Renal cortex interstitium (tissue), 15 donors: Measurements from ENCODE around the gene TAAR5. TPM values are rescaled to one million over a fixed set of nuclear protein-coding genes. Genes with fewer than 3 reads are reported as not detected.
"Not testable (repeated sequence)": the region's sequence is repeated elsewhere in the genome, so short reads cannot be mapped to it uniquely, and the experiment has no call there.

Experiments used
- DNase-seq, 11 donors: peaks; one replicate each; pipeline ENCODE4 v3.0.0-alpha.2; 2013; ENCODE audit warnings: low read depth in 9 of 11, low spot score in 4 of 11; ENCODE audit errors: extremely low read depth in 1 of 11
- long read RNA-seq, 16 experiments: transcript quantifications; one replicate each; lab custom pipeline, GENCODE V29; 2026
- polyA plus RNA-seq, 3 donors: library from polyadenylated mRNA; unstranded; fragments of 120-200 nt; gene quantifications; one replicate each; pipeline ENCODE4 v1.2.1, GENCODE V29; 2013; ENCODE audit not compliant: insufficient read length in 3 of 3

TAAR5 gene
- polyA plus RNA-seq: not detected
- long read RNA-seq, donor 1: 0 reads
- long read RNA-seq, donor 2: 0 reads
- long read RNA-seq, donor 3: 0 reads
- long read RNA-seq, donor 4: 0 reads
- long read RNA-seq, donor 5: 0 reads
- long read RNA-seq, donor 6: 0 reads
- long read RNA-seq, donor 7: 0 reads
- long read RNA-seq, donor 8: 0 reads
- long read RNA-seq, donor 9: 0 reads
- long read RNA-seq, donor 10, partial matches to known transcripts: 0 of 1 reads
- long read RNA-seq, donor 10, other reads (novel, unspliced or antisense): 0 of 1 reads
- long read RNA-seq, donor 11: 0 reads
- long read RNA-seq, donor 12: 0 reads
- long read RNA-seq, donor 13: 0 reads
- long read RNA-seq, donor 14: 0 reads
- long read RNA-seq, donor 15: 0 reads
- long read RNA-seq, donor 16: 0 reads

- DNase-seq: no peak
Observed at GRCh38 chr6:132589454-132589853, at the start of gene TAAR5. TSS of gene TAAR5 (minus strand) at chr6:132589741. CDS start at chr6:132589686, 55 bp downstream.

GRCh38 chr6:132637135-132637534, 47.6 kb upstream of the TAAR5 start:
- not testable (repeated sequence) for DNase-seq

- DNase-seq: not testable (repeated sequence)
Observed at GRCh38 chr6:132635906-132636305, 46.4 kb upstream of the TAAR5 start.

GRCh38 chr6:132635288-132635687, 45.7 kb upstream of the TAAR5 start:
- not testable (repeated sequence) for DNase-seq

- DNase-seq: no peak
Observed at GRCh38 chr6:132634796-132635195, 45.3 kb upstream of the TAAR5 start.

GRCh38 chr6:132633362-132633761, 43.8 kb upstream of the TAAR5 start:
- DNase-seq: no peak

GRCh38 chr6:132624175-132624574, 34.6 kb upstream of the TAAR5 start, which contains the start of gene TAAR2:
TSS of gene TAAR2 (minus strand) at chr6:132624275. CDS start at chr6:132624275, 0 bp downstream.
- DNase-seq: no peak

- peak in 2 of 11 donors; percentile 5 to 13 for DNase-seq
Observed at GRCh38 chr6:132623106-132623845, 33.7 kb upstream of the TAAR5 start.

- no peak for DNase-seq
Observed at GRCh38 chr6:132616677-132617076, 27.1 kb upstream of the TAAR5 start.

GRCh38 chr6:132614554-132614953, 25.0 kb upstream of the TAAR5 start:
- DNase-seq: no peak

- DNase-seq: no peak
Observed at GRCh38 chr6:132612449-132613108, 23.0 kb upstream of the TAAR5 start.

- DNase-seq: no peak
Observed at GRCh38 chr6:132611616-132612015, 22.1 kb upstream of the TAAR5 start.

- DNase-seq: no peak
Observed at GRCh38 chr6:132607544-132608233, 18.1 kb upstream of the TAAR5 start.

- no peak for DNase-seq
Observed at GRCh38 chr6:132604635-132605152, 15.2 kb upstream of the TAAR5 start.

- not testable (repeated sequence) for DNase-seq
Observed at GRCh38 chr6:132600900-132601299, 11.4 kb upstream of the TAAR5 start.

- no peak for DNase-seq
Observed at GRCh38 chr6:132598473-132598872, 8.9 kb upstream of the TAAR5 start.

- DNase-seq: no peak
Observed at GRCh38 chr6:132596201-132596600, 6.7 kb upstream of the TAAR5 start.

GRCh38 chr6:132592855-132593254, 3.3 kb upstream of the TAAR5 start:
- no peak for DNase-seq

GRCh38 chr6:132590362-132590761, 821 bp upstream of the TAAR5 start:
- DNase-seq: no peak
